GM12865 (cell line): ENCODE results near the gene TTC12.

Source experiments
- DNase-seq: peaks from one replicate; pipeline ENCODE4 v3.0.0; 2010; ENCODE audit warnings: low read depth
- H3K4me3 ChIP-seq: 2 replicates; pipeline ENCODE4 v1.5.1; 2011; ENCODE audit warnings: mild to moderate bottlenecking, low read depth, low read length, control low read depth
- TF ChIP-seq, protein P1 (sequence below): IDR thresholded peaks from 2 replicates; pipeline ENCODE4 v1.5.1; 2011; ENCODE audit warnings: low read length, control low read depth, low read depth, inconsistent platforms; ENCODE audit not compliant: insufficient read depth; ENCODE audit errors: missing control alignments

Gene TTC12

DNA sequence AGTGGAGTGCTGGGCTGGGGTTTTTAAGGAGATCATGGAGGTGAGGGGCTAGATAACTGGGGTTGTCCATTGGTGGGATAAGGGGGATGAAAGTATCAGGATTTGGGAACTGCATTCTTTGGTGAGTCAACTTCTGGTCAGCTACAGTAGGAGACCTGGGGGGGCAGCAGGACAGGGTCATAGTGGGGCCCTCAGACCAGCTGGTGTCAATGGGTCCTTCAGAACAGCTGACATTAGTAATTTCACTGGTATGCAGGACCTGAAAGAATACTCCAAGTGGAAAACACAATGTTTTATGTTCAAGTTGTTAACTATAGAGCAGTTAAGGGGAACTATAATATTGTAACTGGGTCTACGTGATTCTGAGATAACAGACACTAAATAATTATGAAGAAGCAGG, 2.8 kb upstream of the TTC12 start:
- TF ChIP-seq, protein P1, sequence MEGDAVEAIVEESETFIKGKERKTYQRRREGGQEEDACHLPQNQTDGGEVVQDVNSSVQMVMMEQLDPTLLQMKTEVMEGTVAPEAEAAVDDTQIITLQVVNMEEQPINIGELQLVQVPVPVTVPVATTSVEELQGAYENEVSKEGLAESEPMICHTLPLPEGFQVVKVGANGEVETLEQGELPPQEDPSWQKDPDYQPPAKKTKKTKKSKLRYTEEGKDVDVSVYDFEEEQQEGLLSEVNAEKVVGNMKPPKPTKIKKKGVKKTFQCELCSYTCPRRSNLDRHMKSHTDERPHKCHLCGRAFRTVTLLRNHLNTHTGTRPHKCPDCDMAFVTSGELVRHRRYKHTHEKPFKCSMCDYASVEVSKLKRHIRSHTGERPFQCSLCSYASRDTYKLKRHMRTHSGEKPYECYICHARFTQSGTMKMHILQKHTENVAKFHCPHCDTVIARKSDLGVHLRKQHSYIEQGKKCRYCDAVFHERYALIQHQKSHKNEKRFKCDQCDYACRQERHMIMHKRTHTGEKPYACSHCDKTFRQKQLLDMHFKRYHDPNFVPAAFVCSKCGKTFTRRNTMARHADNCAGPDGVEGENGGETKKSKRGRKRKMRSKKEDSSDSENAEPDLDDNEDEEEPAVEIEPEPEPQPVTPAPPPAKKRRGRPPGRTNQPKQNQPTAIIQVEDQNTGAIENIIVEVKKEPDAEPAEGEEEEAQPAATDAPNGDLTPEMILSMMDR, result no peak
- H3K4me3 ChIP-seq, result no peak overlapping the region
- DNase-seq, result no peak

DNA sequence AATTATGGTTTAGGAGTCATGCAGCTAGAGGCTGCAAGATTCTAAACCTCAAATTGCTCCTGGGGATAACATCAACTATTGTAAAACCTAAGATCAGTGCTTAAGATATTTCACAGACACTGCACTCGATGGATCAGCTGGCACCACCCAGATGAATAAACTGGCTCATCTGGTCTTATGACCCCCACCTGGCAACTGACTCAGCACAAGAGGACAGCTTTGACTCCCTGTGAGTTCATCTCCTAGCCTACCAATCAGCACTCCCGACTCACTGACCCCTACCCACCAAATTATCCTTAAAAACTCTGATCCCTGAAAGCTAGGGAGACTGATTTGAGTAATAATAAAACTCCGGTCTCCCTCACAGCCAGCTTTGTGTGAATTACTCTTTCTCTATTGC, 782 bp upstream of the TTC12 start:
- peak overlapping the region; percentile 89 for H3K4me3 ChIP-seq
- no peak for DNase-seq
- TF ChIP-seq, protein P1, result no peak

DNA sequence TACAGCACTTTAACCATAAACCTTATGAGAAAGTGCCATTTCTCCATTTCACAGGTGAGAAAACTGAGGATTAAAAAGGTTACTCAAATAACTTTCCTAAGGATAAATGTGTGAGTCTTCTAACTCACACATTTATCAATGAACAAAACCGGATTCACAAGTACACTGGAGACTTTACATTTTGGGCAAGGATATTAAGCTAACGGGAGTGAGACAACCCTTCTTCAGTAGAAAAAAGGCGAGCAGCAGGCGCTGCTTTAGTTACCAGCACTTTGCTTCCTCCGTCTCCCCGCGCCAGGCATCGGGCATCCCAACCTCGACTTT, 356 bp upstream of the TTC12 start:
- TF ChIP-seq, protein P1, result no peak
- H3K4me3 ChIP-seq, result peak overlapping the region; percentile 89

DNA sequence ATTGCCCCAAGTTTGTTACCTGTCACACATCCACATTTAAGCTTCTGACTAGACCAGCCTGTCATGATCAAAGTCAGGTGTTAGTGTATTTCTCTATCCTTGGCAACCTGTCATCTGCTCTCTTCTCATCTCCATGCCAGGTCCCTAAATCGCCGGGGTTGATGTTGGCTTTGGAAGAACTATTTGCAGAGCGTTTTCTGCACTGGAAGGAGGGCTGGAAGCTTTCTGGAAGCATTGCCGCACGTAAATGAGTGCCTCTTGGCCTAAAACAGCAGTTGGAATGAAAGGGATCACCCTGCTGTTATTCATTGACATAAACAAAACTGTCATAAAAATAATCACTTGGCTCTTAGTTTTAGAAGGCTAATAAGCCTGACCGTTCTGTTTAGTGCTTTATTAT, 1.4 kb downstream of the TTC12 start:
- H3K4me3 ChIP-seq, result no peak overlapping the region

More for the DNA sequence above, 356 bp upstream of the TTC12 start:
- DNase-seq, result no peak

DNA sequence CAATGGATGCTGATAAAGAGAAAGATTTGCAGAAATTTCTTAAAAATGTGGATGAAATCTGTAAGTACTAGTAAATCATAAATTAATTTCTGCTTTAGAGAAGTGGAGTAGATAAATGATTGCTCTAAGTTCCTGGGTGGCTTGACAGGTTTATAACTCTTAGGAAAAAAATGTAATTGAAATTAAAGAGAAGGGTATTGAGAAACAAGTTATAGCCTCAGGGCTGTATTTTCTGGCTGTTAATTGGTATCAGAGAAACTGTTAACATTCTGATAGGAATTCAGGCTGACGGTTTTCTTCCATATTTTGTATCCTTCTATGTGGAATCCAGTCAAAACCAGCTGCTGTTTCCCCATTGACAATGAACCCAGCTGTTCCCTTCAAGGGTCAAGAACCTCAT, 1.9 kb downstream of the TTC12 start:
- no peak for DNase-seq
- TF ChIP-seq, protein P1, result no peak
- no peak overlapping the region for H3K4me3 ChIP-seq

More for the DNA sequence above, 1.4 kb downstream of the TTC12 start:
- TF ChIP-seq, protein P1, result no peak
- no peak for DNase-seq

DNA sequence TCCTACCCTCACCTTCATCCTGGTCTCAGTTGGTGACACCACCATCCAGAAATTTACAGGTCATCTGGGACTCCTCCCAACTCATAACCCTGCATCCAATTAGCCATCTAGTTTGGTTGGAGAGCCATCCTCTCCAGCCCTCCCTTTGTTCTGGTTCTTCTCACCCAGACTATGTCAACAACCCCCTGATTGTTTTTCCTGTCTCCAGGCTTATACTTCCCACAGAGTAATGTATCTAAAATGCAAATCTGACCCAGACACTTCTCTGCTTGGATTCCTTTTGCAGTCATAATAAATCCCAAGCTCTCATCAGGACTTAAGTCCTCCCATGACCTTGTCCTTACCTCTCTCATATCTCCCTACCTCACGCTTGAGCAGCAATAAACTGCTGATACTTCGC, 3.0 kb downstream of the TTC12 start:
- no peak for DNase-seq
- TF ChIP-seq, protein P1, result no peak
- H3K4me3 ChIP-seq, result no peak overlapping the region

DNA sequence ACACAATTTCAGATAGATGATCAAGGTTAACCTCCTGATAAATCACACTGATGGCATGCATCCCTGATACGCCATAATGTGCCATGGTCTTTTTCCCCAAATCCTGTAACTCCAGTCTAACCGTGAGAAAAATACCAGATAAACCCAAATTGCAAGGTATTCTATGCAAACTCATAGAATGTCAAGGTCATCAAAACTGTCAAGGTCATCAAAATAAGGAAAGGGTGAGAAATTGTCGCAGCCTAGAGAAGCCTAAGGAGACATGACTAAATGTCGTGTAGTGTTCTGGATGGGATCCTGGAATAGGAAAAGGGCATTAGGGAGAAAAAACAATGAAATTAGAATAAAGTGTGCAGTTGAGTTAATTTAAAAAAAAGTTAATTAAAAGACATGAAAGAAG, 4.7 kb downstream of the TTC12 start:
- H3K4me3 ChIP-seq, result no peak overlapping the region
- TF ChIP-seq, protein P1, result no peak
- DNase-seq, result no peak
